Motor neuron (in vitro differentiated cells): ENCODE measurements around the gene DGKD. TPM values are rescaled to one million over a fixed set of nuclear protein-coding genes. Genes with fewer than 3 reads are reported as not detected.
"Not testable (repeated sequence)": the region's sequence is repeated elsewhere in the genome, so short reads cannot be mapped to it uniquely, and the experiment has no call there.

Experiments
- ATAC-seq, 8 experiments: fragments of 200-7000 bp; cut with Tn5 transposase; replicated peaks in 6 of 8; 2 replicates each; pipeline ENCODE4 v1.8.0; 2021; ENCODE audit warnings: mild to moderate bottlenecking in 8 of 8, moderate library complexity in 8 of 8
- H3K27ac ChIP-seq, 2 donors: fragments of 250-450 bp; sonication (Bioruptor Pico); 2 replicates each; pipeline ENCODE4 v1.9.0; 2021; ENCODE audit warnings: antibody characterized with exemption in 2 of 2, mild to moderate bottlenecking in 2 of 2, moderate library complexity in 1 of 2
- H3K4me1 ChIP-seq, 2 donors: fragments of 250-450 bp; sonication (Bioruptor Pico); replicated peaks in 1 of 2; 2 replicates each; pipeline ENCODE4 v1.6.1; 2021; ENCODE audit warnings: antibody characterized with exemption in 2 of 2, mild to moderate bottlenecking in 2 of 2, moderate library complexity in 1 of 2
- H3K4me3 ChIP-seq, 5 donors: fragments of 250-450 bp; sonication (Bioruptor Pico); 2 replicates each; pipeline ENCODE4 v1.9.0; 2021; ENCODE audit warnings: antibody characterized with exemption in 5 of 5, mild to moderate bottlenecking in 5 of 5, moderate library complexity in 4 of 5
- WGBS, 10 experiments: fragments of 450-650 bp; shearing (Covaris generic); methylation state at CpG; one replicate each; pipeline ENCODE4 v1.0.0; 2022; 5-methylcytosine and 5-hydroxymethylcytosine counted together
- in situ Hi-C, 9 experiments: fragments of 400-800 bp; cut with MboI; loops; one replicate each; pipeline ENCODE4 v1.15.0; 2021; ENCODE audit warnings: low sequenced_read_pairs in 9 of 9, low pct_unique_long_range_greater_than_20kb in 2 of 9; ENCODE audit not compliant: unreplicated experiment in 9 of 9
- total RNA-seq, 8 experiments: library from RNA; unstranded; fragments of 300-600 nt; gene quantifications; 2 replicates each; pipeline versions ENCODE4 v1.2.3 to v1.2.4, GENCODE V29; 2022

Gene DGKD
- total RNA-seq, 8 experiments from 2014 or later = 11.0 to 40.8 (median 22.3) TPM

DNA sequence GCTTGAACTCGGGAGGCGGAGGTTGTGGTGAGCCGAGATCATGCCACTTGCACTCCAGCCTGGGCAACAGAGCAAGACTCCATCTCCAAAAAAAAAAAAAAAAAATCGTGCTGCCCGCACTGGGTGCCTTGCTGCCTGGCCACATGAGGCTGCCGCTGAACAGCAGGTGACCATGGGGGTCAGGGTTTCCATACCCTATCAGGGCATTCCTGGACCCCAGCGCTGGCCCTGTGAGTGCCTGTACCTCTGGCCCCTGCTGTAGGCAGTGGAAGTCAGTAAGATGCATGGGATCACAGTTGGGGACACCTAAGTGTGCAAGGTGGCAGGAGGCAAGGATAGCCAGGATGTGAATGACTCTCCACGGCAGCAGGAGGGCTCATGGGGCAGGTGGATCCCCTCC, 27.8 kb upstream of the DGKD start:
- in situ Hi-C loops = no loop called here
- 38 to 100% (median 72%) methylated on average over 1 to 4 of the region's 8 CpGs; no CpG with 5 or more reads in 3 of the 10 experiments for WGBS, 10 experiments
- no peak for ATAC-seq
- Histone ChIP-seq H3K4me3 (no peak overlapping the region), H3K4me1 (peaks cover 8 to 9% of the 10 kb centered on the region in 2 donors), H3K27ac (no peak overlapping the region)

DNA sequence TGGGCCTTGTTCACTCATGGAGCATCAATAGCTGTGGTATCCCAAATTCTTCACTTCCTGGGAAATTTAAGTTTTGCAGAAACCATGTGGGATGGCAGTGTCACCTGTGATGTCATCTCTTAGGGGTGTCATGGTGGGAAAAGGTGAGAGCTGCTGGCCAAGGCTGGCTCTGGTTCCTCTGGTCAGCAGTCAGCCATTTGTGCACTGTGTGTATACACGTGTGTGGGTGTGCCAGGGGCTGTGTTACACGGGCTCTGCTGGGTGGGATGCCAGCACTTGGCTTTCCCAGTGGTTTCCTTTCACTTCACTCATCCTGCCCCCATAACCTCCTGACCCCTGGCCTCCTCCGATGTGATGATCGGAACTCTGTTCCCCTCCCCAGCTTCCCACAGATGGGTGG, 25.4 kb upstream of the DGKD start:
- Histone ChIP-seq H3K27ac (no peak overlapping the region), H3K4me3 (no peak overlapping the region), H3K4me1 (peaks cover 8 to 9% of the 10 kb centered on the region in 2 donors)
- 30 to 92% (median 60%) methylated on average over 1 to 2 of the region's 4 CpGs; no CpG with 5 or more reads in 7 of the 10 experiments for WGBS, 10 experiments
- in situ Hi-C loops = no loop called here
- no peak for ATAC-seq

DNA sequence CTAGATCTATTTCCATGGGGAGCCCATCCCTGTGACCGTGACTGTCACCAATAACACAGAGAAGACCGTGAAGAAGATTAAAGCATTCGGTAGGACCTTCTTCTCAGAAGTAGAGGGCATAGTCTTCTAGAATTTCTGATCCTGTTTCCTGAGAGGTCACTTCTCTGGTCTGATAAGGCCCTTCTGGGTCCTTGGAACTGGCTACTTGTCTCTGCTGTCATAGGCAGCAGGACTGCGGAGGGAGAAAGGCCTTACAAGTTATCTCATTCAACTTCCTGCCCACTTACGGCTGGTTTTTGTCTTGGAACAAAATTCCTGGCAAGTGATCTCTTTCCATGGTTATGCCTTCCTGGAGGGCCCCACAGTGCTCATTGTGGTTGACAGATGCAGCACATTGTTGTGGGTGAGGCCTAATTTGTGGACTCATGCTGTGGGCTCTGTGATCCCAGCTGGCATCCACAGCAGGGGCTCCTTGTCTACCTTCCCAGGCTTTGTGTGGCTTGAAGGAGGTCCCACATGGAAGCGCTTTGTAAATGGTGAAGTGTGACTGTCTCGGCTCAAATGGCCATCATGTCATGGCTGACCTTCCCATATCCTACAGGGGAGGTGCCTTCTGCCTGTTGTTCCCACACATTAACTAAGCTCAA, 24.7 kb upstream of the DGKD start:
- WGBS, 10 experiments = 14 to 100% (median 57%) methylated on average over 1 to 5 of the region's 7 CpGs; no CpG with 5 or more reads in 2 of the 10 experiments
- Histone ChIP-seq H3K4me1 (peaks cover 8 to 9% of the 10 kb centered on the region in 2 donors), H3K27ac (no peak overlapping the region), H3K4me3 (no peak overlapping the region)
- in situ Hi-C loops = no loop called here
- peak in 6 of 8 experiments; percentile 32 to 85 (median 51) for ATAC-seq

DNA sequence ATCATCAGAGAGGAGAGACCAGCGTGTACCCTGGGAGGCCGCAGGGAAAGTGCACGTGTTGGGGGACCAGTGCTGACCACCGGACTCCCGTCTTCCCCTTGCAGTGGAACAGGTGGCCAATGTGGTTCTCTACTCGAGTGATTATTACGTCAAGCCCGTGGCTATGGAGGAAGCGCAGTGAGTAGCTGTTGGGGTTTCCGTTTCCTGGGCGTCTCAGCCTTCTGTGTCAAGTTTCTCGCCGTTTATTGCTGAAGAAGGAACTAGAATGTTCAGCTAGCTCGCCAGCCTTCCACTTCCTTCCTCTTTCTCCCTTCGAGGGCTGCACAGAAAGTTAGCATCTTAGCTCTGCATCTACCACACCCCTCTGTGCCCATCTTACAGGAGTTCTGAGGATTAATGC, 22.8 kb upstream of the DGKD start:
- Histone ChIP-seq H3K27ac (no peak overlapping the region), H3K4me3 (no peak overlapping the region)
- 68 to 100% (median 88%) methylated on average over 4 to 9 of the region's 15 CpGs; no CpG with 5 or more reads in 5 of the 10 experiments for WGBS, 10 experiments

DNA sequence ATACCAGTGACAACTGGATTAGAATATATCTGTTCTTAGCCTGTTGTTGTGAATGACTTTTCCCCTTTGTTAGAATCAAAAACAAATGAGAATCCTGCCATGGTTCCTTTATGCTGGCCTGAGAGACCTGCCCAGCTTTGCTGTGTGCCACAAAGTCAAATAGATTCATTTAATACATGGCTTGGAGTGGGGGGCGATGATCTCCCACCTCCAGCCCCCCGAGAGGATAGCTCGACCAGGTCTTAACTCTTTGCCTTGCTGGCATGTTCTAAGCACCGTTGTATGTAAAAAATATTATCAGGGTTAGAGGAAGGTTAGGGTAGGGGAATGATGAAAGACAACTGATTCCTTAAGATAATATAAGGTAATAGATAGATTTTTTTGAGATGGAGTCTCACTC, 22.2 kb upstream of the DGKD start:
- peaks cover 8 to 9% of the 10 kb centered on the region in 2 donors for H3K4me1 ChIP-seq
- ATAC-seq = no peak
- in situ Hi-C loops = no loop called here
- 67 to 100% (median 90%) methylated on average over 1 to 4 of the region's 4 CpGs; no CpG with 5 or more reads in 6 of the 10 experiments for WGBS, 10 experiments
- H3K4me3 ChIP-seq = no peak overlapping the region
- H3K27ac ChIP-seq = no peak overlapping the region

More for the DNA sequence above, 22.8 kb upstream of the DGKD start:
- peaks cover 8 to 9% of the 10 kb centered on the region in 2 donors for H3K4me1 ChIP-seq
- ATAC-seq = no peak
- in situ Hi-C loops = no loop called here

DNA sequence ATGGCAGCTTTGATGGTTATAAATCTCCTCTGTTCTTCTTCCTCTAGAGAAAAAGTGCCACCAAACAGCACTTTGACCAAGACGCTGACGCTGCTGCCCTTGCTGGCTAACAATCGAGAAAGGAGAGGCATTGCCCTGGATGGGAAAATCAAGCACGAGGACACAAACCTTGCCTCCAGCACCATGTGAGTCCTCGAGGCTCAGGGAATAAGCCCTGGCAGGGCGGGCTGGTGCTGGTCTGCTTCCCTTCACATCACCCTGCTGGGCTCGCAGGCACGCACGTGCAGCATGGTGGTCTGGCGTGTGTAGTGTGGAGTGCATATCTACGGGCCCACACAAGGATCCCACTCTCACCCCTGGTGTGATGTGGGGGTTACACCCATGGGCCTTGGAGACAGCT, 19.4 kb upstream of the DGKD start:
- 50 to 93% (median 74%) methylated on average over 1 to 6 of the region's 11 CpGs; no CpG with 5 or more reads in 6 of the 10 experiments for WGBS, 10 experiments
- ATAC-seq = no peak
- in situ Hi-C loops = no loop called here
- Histone ChIP-seq H3K4me3 (no peak overlapping the region), H3K4me1 (peaks cover 2% of the 10 kb centered on the region in 2 donors), H3K27ac (no peak overlapping the region)

DNA sequence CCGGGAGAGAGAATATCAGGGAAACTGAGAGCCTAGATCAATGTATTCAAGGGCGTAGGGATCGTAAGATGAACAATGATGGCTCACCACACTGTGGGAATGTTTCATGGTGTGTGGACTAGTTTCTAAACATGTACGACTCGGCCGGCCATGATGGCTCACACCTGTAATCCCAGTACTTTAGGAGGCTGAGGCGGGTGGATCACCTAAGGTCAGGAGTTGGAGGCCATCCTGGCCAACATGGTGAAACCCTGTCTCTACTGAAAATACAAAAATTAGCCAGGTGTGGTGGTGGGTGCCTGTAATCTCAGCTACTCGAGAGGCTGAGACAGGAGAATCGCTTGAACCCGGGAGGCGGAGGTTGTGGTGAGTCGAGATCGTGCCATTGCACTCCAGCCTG, 18.2 kb upstream of the DGKD start:
- H3K4me3 ChIP-seq, ATAC-seq, H3K27ac ChIP-seq, H3K4me1 ChIP-seq, in situ Hi-C loops: not testable (repeated sequence)
- 62 to 100% (median 91%) methylated on average over 1 to 13 of the region's 13 CpGs; no CpG with 5 or more reads in 2 of the 10 experiments for WGBS, 10 experiments

DNA sequence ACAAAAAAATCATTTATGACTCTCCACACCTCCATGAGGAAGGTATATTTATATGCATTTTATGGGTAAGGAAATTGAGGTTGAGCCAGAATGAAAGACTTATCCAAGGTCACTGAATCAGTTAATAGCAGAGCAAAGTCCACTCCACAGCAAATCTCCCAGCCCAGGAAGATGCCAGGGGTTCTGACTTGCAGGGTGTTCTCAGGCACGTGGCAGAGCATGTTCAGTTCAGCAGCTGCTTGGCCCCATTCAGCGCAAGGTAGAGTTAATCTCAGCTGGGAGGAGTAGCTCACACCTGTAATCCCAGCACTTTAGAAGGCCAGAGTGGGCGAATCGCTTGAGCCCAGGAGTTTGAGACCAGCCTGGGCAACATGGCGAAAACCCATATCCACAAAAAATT, 17.8 kb upstream of the DGKD start:
- no peak overlapping the region for H3K27ac ChIP-seq
- no peak overlapping the region for H3K4me3 ChIP-seq
- H3K4me1 ChIP-seq = no peaks in the 10 kb centered on the region
- in situ Hi-C loops = no loop called here
- WGBS, 10 experiments = 43 to 92% (median 85%) methylated on average over 1 to 4 of the region's 5 CpGs; no CpG with 5 or more reads in 6 of the 10 experiments
- ATAC-seq = no peak

DNA sequence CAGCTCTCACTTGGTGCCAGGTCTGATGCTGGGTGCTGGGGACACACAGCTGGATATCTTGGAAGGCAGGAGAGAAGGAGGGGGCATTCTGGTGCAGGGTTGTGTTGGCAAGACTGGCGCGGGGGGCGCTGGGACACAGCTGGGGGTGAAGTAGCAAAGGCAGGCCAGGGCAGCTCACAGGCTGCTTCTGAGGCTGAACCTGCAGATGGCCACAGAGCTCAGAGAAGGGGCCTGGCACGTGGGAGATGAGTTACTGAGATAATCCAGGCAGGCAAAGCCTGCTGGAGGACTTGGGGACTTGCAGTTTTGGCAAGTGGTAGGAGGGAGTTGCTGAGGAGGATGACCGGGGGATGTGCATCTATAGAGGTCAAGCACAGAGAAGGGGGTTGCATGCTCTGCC, 16.2 kb upstream of the DGKD start:
- in situ Hi-C loops = no loop called here
- Histone ChIP-seq H3K27ac (no peak overlapping the region), H3K4me3 (no peak overlapping the region), H3K4me1 (no peaks in the 10 kb centered on the region)
- 67 to 100% methylated on average over 1 of the region's 5 CpGs; no CpG with 5 or more reads in 8 of the 10 experiments for WGBS, 10 experiments
- ATAC-seq = peak in 1 of 8 experiments; percentile 55

DNA sequence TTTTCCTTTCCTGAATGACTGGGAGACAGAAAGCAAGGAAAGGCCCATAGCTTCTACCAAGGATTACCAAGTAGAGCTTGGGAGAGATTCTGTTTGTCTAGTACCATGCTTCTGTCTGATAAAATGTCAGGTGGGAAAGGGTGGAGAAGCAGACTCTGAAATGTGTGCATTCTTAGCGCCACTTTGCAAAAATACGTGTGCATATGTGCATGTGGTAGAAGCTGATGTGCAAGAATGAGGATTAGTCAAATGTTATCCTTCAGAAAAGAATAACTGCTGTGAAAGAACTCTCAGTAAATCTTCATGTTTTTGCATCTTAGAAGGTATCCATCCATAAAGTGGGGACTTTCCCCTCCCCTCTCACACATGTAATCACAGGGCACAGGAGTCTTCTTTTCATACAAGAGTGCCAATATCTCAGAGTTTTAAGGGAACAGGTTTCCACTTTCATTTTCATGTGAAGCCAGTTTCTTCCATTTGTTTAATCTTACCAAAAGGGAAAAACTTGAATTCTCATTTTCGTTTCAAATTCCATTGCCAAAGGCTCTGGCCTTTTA, 15.4 kb upstream of the DGKD start:
- in situ Hi-C loops = no loop called here
- ATAC-seq = peak in 3 of 8 experiments; percentile 86 to 88 (median 86)
- 11 to 80% (median 44%) methylated on average over 1 to 3 of the region's 3 CpGs; no CpG with 5 or more reads in 1 of the 10 experiments for WGBS, 10 experiments

DNA sequence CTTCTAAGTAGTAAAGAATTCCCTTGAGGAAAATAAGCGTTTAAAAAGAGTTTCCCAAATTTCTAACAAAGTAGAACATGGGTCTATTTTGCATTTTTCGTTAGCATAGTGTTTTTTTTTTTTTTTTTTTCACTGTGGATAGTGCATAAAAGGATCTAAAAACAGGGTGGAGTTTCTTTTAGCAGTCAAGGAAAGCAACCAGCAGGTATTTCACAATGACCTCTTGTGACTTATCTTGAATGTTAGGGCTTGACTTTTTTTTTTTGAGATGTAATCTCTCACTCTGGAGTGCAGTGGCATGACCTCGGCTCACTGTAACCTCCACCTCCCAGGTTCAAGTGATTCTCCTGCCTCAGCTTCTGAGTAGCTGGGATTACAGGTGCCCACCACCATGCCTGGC, 14.9 kb upstream of the DGKD start:
- in situ Hi-C loops = no loop called here
- WGBS, 10 experiments = 0 to 66% (median 40%) methylated on average over 1 to 3 of the region's 3 CpGs; no CpG with 5 or more reads in 1 of the 10 experiments
- H3K27ac ChIP-seq = no peak overlapping the region
- no peaks in the 10 kb centered on the region for H3K4me1 ChIP-seq
- ATAC-seq = peak in 3 of 8 experiments; percentile 19 to 62 (median 50)
- H3K4me3 ChIP-seq = no peak overlapping the region

More for the DNA sequence above, 15.4 kb upstream of the DGKD start:
- Histone ChIP-seq H3K27ac (no peak overlapping the region), H3K4me1 (no peaks in the 10 kb centered on the region), H3K4me3 (no peak overlapping the region)

DNA sequence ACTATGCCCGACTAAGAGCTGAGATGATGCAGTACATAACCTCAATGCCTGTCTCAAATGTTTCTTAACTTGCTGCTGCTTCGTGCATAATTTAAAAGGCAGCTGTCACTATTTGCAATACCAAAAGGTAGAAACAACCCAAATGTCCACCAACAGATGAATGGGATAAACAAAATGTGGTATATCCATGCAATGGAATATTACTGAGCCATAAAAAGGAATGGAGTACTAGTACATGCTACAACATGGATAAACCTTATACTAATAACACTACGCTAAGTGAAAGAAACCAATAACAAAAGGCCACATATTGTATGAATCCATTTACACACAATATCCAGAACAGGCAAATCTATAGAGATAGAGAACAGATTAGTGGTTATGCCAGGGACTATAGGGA, 13.0 kb upstream of the DGKD start:
- no peak for ATAC-seq
- Histone ChIP-seq H3K4me3 (no peak overlapping the region), H3K27ac (no peak overlapping the region), H3K4me1 (no peaks in the 10 kb centered on the region)
- WGBS, 10 experiments = 60 to 100% (median 90%) methylated on average over 2 to 3 of the region's 3 CpGs
- in situ Hi-C loops = no loop called here

DNA sequence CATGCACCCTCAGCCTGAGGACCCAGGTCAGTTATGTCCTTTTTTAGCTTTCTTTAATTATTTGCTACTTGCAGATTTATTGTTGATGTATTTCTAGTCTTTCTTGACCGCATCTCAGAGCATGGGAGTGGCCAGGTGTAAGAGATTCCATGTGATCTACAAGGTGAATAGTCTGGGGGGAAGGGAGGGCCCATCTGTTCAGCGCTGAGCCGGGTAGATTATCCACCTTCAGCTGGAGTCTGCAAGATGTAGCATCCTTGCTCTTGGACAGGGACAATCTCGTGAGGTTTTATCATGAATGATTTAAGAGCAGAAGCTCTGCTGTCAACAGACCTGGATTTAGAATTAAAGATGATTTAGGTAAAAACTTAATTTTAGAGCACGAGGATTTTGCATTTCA, 12.0 kb upstream of the DGKD start:
- 5 to 100% (median 79%) methylated on average over 1 to 5 of the region's 5 CpGs for WGBS, 10 experiments

More for the DNA sequence above, 12.0 kb upstream of the DGKD start:
- in situ Hi-C loops = no loop called here
- ATAC-seq = no peak
- Histone ChIP-seq H3K4me1 (no peaks in the 10 kb centered on the region), H3K4me3 (no peak overlapping the region), H3K27ac (no peak overlapping the region)
